WTC11 (cell line): ENCODE data around the gene PAIP2. TPM values are rescaled to one million over a fixed set of nuclear protein-coding genes. Genes with fewer than 3 reads are reported as not detected.

Experiments used
- ATAC-seq: fragments of 200-7000 bp; cut with Tn5 transposase; 2 replicates; pipeline ENCODE4 v1.10.0; 2021; ENCODE audit warnings: mild to moderate bottlenecking, moderate library complexity
- CTCF ChIA-PET: fragments of 300-600 bp; sonication (Branson Sonifier 250); formaldehyde crosslinking; loops from one replicate; lab custom pipeline; 2021; ENCODE audit warnings: antibody characterized with exemption; lab: Charles Lee
- POLR2A ChIA-PET: fragments of 350-600 bp; sonication (Branson Sonifier 250); formaldehyde crosslinking; loops from one replicate; lab custom pipeline; 2021; ENCODE audit warnings: antibody characterized with exemption; lab: Charles Lee
- DNase-seq: peaks from one replicate; pipeline ENCODE4 v3.0.0; 2021; ENCODE audit warnings: low spot score
- H3K27ac Mint-ChIP-seq: 2 replicates; pipeline ENCODE4 v1.8.0; 2021; ENCODE audit warnings: mixed read lengths
- H3K27me3 Mint-ChIP-seq: 2 replicates; pipeline ENCODE4 v1.8.0; 2021; ENCODE audit warnings: low read depth, mild to moderate bottlenecking, moderate library complexity, mixed read lengths
- H3K36me3 Mint-ChIP-seq: 2 replicates; pipeline ENCODE4 v1.8.0; 2021; ENCODE audit warnings: mixed read lengths
- H3K4me1 Mint-ChIP-seq: 2 replicates; pipeline ENCODE4 v1.8.0; 2022; ENCODE audit warnings: mixed read lengths
- H3K4me3 Mint-ChIP-seq: 2 replicates; pipeline ENCODE4 v1.8.0; 2021; ENCODE audit warnings: mild to moderate bottlenecking, moderate library complexity, mixed read lengths
- H3K9me3 Mint-ChIP-seq: 2 replicates; pipeline ENCODE4 v1.8.0; 2021; ENCODE audit warnings: mixed read lengths
- AR ChIP-seq: fragments of 250-450 bp; sonication (Bioruptor Pico); IDR thresholded peaks from 2 replicates; pipeline ENCODE4 v1.9.0; 2021; ENCODE audit warnings: mild to moderate bottlenecking
- ATF6 ChIP-seq: sonication (generic); formaldehyde crosslinking; IDR thresholded peaks from 2 replicates; pipeline ENCODE4 v1.8.1; 2023; ENCODE audit warnings: mild to moderate bottlenecking, missing genetic modification reagents
- CREB1 ChIP-seq: sonication (generic); formaldehyde crosslinking; IDR thresholded peaks from 2 replicates; pipeline ENCODE4 v1.8.0; 2023; ENCODE audit warnings: mild to moderate bottlenecking, missing genetic modification reagents
- CTCF ChIP-seq: fragments of 200-600 bp; IDR thresholded peaks from 2 replicates; pipeline ENCODE4 v1.8.0; 2022; ENCODE audit warnings: antibody characterized with exemption
- E2F5 ChIP-seq: sonication (generic); formaldehyde crosslinking; IDR thresholded peaks from 2 replicates; pipeline ENCODE4 v1.8.1; 2022; ENCODE audit warnings: mild to moderate bottlenecking, moderate library complexity, missing genetic modification reagents
- EMX1 ChIP-seq: fragments of 250-450 bp; sonication (Bioruptor Pico); IDR thresholded peaks from 2 replicates; pipeline ENCODE4 v1.8.0; 2021; ENCODE audit warnings: mild to moderate bottlenecking
- ERG ChIP-seq: fragments of 250-450 bp; sonication (Bioruptor Pico); IDR thresholded peaks from 2 replicates; pipeline ENCODE4 v1.8.0; 2021; ENCODE audit warnings: mild to moderate bottlenecking
- ESRRA ChIP-seq: sonication (generic); formaldehyde crosslinking; IDR thresholded peaks from 2 replicates; pipeline ENCODE4 v1.8.1; 2022; ENCODE audit warnings: mild to moderate bottlenecking, missing genetic modification reagents, borderline replicate concordance
- GABPB1 ChIP-seq: sonication (generic); formaldehyde crosslinking; IDR thresholded peaks from 2 replicates; pipeline ENCODE4 v1.8.1; 2023; ENCODE audit warnings: mild to moderate bottlenecking, missing genetic modification reagents
- IRF2 ChIP-seq: sonication (generic); formaldehyde crosslinking; IDR thresholded peaks from 2 replicates; pipeline ENCODE4 v1.8.0; 2022; ENCODE audit warnings: low read depth, missing genetic modification reagents, borderline replicate concordance
- NFE2L1 ChIP-seq: sonication (generic); formaldehyde crosslinking; IDR thresholded peaks from 2 replicates; pipeline ENCODE4 v1.8.1; 2023; ENCODE audit warnings: missing genetic modification reagents
- NFYB ChIP-seq: sonication (generic); formaldehyde crosslinking; conservative IDR thresholded peaks from 2 replicates; pipeline ENCODE4 v1.8.0; 2022; ENCODE audit warnings: low read depth, missing genetic modification reagents
- NR2C2 ChIP-seq: sonication (generic); formaldehyde crosslinking; IDR thresholded peaks from 2 replicates; pipeline ENCODE4 v1.8.0; 2022; ENCODE audit warnings: mild to moderate bottlenecking, missing genetic modification reagents
- OVOL2 ChIP-seq: fragments of 250-450 bp; sonication (Bioruptor Pico); IDR thresholded peaks from 2 replicates; pipeline ENCODE4 v1.9.0; 2021; ENCODE audit warnings: mild to moderate bottlenecking, borderline replicate concordance
- PRRX2 ChIP-seq: fragments of 250-450 bp; sonication (Bioruptor Pico); IDR thresholded peaks from 2 replicates; pipeline ENCODE4 v1.8.0; 2021; ENCODE audit warnings: mild to moderate bottlenecking
- SP1 ChIP-seq: sonication (generic); formaldehyde crosslinking; conservative IDR thresholded peaks from 2 replicates; pipeline ENCODE4 v1.8.1; 2022; ENCODE audit warnings: missing genetic modification reagents
- STAT6 ChIP-seq: sonication (generic); formaldehyde crosslinking; conservative IDR thresholded peaks from 2 replicates; pipeline ENCODE4 v1.8.1; 2023; ENCODE audit warnings: mild to moderate bottlenecking, low read depth, missing genetic modification reagents, moderate library complexity
- TCF7 ChIP-seq: sonication (generic); formaldehyde crosslinking; IDR thresholded peaks from 2 replicates; pipeline ENCODE4 v1.8.0; 2022; ENCODE audit warnings: mild to moderate bottlenecking, low read depth, missing genetic modification reagents, moderate library complexity
- USF1 ChIP-seq: sonication (generic); formaldehyde crosslinking; IDR thresholded peaks from 2 replicates; pipeline ENCODE4 v1.8.0; 2022; ENCODE audit warnings: mild to moderate bottlenecking, missing genetic modification reagents
- ZNF121 ChIP-seq: sonication (generic); formaldehyde crosslinking; IDR thresholded peaks from 2 replicates; pipeline ENCODE4 v1.8.0; 2023; ENCODE audit warnings: missing genetic modification reagents
- ZNF263 ChIP-seq: sonication (generic); formaldehyde crosslinking; IDR thresholded peaks from 2 replicates; pipeline ENCODE4 v1.8.1; 2022; ENCODE audit warnings: low read depth, mild to moderate bottlenecking, moderate library complexity, missing genetic modification reagents
- ZNF671 ChIP-seq: fragments of 250-450 bp; sonication (Bioruptor Pico); IDR thresholded peaks from 2 replicates; pipeline ENCODE4 v1.8.0; 2021; ENCODE audit warnings: mild to moderate bottlenecking
- total RNA-seq: library from RNA; stranded (reverse); gene quantifications from 3 replicates; pipeline ENCODE4 v1.2.3, GENCODE V29; 2021

PAIP2 gene
- total RNA-seq, 1 experiment from 2014 or later: 126 TPM

- ATAC-seq (no peak), DNase-seq (no peak)
- peaks cover 57% of the 10 kb centered on the region for H3K4me1 Mint-ChIP-seq
- POLR2A ChIA-PET: interaction anchor here (0.6 to 1.6 kb wide), 5 partner anchors 10 to 61 kb away, joined by 3 to 5 read pairs (median 3); no protein-coding TSS in a partner anchor
- peaks cover 24% of the 10 kb centered on the region for H3K36me3 Mint-ChIP-seq
- TF ChIP-seq USF1 (CRISPR knock-in tag) (no peak), ZNF121 (CRISPR knock-in tag) (peak; percentile 91)
- peak overlapping the region; percentile 99 for H3K4me3 Mint-ChIP-seq
- H3K27ac Mint-ChIP-seq: peak overlapping the region; percentile 82; the same call in 1 of the 2 replicates
- CTCF ChIA-PET: no interaction called here
- H3K27me3 Mint-ChIP-seq: no peaks in the 10 kb centered on the region
- no peaks in the 10 kb centered on the region for H3K9me3 Mint-ChIP-seq
Measured at GRCh38 chr5:139296862-139297326, 44.8 kb upstream of the PAIP2 start.

GRCh38 chr5:139297439-139298133, 44.1 kb upstream of the PAIP2 start:
- no peaks in the 10 kb centered on the region for H3K9me3 Mint-ChIP-seq
- peaks cover 61% of the 10 kb centered on the region for H3K4me1 Mint-ChIP-seq
- CTCF ChIA-PET: no interaction called here
- H3K27me3 Mint-ChIP-seq: no peaks in the 10 kb centered on the region
- H3K36me3 Mint-ChIP-seq: peaks cover 24% of the 10 kb centered on the region
- ATAC-seq: no peak
- H3K4me3 Mint-ChIP-seq: peak overlapping the region; percentile 99
- POLR2A ChIA-PET: interaction anchor here (0.6 to 1.6 kb wide), 6 partner anchors 11 to 722 kb away, joined by 3 to 7 read pairs (median 3); no protein-coding TSS in a partner anchor
- TF ChIP-seq STAT6 (no peak), ZNF263 (CRISPR knock-in tag) (no peak), ZNF671 (CRISPR knock-in tag) (no peak), OVOL2 (CRISPR knock-in tag) (no peak), ERG (CRISPR knock-in tag) (no peak), GABPB1 (CRISPR knock-in tag) (no peak), AR (CRISPR knock-in tag) (no peak), CTCF (no peak), CREB1 (CRISPR knock-in tag) (no peak), NFE2L1 (CRISPR knock-in tag) (no peak), EMX1 (CRISPR knock-in tag) (no peak), PRRX2 (CRISPR knock-in tag) (no peak), NFYB (no peak), IRF2 (CRISPR knock-in tag) (no peak), ATF6 (no peak), E2F5 (CRISPR knock-in tag) (no peak), SP1 (CRISPR knock-in tag) (no peak), NR2C2 (CRISPR knock-in tag) (no peak), ESRRA (CRISPR knock-in tag) (no peak), TCF7 (CRISPR knock-in tag) (no peak)
- DNase-seq: no peak
- H3K27ac Mint-ChIP-seq: peak overlapping the region; percentile 58
